ENCODE data around the gene ACTR6. TPM values are rescaled to one million over a fixed set of nuclear protein-coding genes. Genes with fewer than 3 reads are reported as not detected.

ACTR6 gene
- total and polyA plus RNA-seq, 9 of the 15 experiments (the other 6 are each of a cell fraction or from before 2014, with no cell fraction given): 26.1 to 109 (median 70.9) TPM

DNA sequence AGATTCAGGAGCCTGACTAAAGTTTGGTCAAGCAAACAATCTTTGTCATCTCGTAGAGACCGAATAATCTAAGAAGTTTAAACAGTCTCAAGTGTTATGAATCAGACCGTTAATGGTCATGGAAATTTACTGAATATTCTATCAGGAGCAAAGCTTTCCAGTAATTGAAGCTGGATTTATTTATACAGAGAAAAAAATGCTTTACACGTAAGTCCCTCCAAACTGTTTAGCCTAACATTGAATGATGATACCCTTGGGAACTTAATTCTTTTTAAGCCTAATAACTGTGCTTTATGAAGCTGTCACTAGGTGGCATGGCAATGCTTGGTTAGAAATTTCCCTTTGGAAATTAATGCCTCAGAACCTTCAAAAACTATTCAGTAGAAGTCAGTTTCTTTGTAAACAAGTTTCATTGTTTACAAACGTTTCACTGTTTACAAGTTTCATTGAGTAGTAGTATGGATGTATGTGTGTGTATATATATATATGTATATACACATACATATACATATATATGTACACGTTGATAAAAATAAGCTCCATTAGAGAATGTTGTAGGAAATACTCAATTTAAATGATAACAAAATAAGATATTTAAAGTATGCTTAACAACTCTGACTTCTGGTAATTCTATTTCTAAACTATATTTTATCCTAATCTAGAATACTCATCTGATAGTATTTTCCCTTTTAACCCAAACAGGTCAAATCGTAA lies 34.1 kb downstream of the ACTR6 start (continued):
- TF ChIP-seq RAD21 (CRISPR knock-in tag; conservative IDR thresholded peaks at IDR 0.05 in 1 of 2, IDR thresholded peaks at IDR 0.05 in 1 of 2) (peak; percentile 76 to 87), POLR2H (tag; IDR thresholded peaks at IDR 0.05; ENCODE audit: low read depth) (no peak), MTA3 (IDR thresholded peaks at IDR 0.05; ENCODE audit: borderline replicate concordance) (no peak), CXXC5 (CRISPR knock-in tag; IDR thresholded peaks at IDR 0.05) (no peak), GTF2F1 (IDR thresholded peaks at IDR 0.05; ENCODE audit: low read depth, low read length) (no peak), MAZ (CRISPR knock-in tag; conservative IDR thresholded peaks at IDR 0.05 in 1 of 2, IDR thresholded peaks at IDR 0.05 in 1 of 2) (no peak), PCBP1 (IDR thresholded peaks at IDR 0.05; ENCODE audit: low read depth, low read length, poor library complexity, severe bottlenecking) (no peak), NR4A1 (CRISPR knock-in tag; IDR thresholded peaks at IDR 0.05) (no peak), NR4A1 (tag; IDR thresholded peaks at IDR 0.05) (no peak), ZNF175 (CRISPR knock-in tag; IDR thresholded peaks at IDR 0.05; ENCODE audit: low read depth) (no peak), ETS2 (tag; IDR thresholded peaks at IDR 0.05; ENCODE audit: borderline replicate concordance, poor library complexity, severe bottlenecking) (no peak), HNRNPK (IDR thresholded peaks at IDR 0.05; ENCODE audit: low read depth, low read length, poor library complexity, severe bottlenecking) (no peak)
- TF ChIP-seq, protein P1, sequence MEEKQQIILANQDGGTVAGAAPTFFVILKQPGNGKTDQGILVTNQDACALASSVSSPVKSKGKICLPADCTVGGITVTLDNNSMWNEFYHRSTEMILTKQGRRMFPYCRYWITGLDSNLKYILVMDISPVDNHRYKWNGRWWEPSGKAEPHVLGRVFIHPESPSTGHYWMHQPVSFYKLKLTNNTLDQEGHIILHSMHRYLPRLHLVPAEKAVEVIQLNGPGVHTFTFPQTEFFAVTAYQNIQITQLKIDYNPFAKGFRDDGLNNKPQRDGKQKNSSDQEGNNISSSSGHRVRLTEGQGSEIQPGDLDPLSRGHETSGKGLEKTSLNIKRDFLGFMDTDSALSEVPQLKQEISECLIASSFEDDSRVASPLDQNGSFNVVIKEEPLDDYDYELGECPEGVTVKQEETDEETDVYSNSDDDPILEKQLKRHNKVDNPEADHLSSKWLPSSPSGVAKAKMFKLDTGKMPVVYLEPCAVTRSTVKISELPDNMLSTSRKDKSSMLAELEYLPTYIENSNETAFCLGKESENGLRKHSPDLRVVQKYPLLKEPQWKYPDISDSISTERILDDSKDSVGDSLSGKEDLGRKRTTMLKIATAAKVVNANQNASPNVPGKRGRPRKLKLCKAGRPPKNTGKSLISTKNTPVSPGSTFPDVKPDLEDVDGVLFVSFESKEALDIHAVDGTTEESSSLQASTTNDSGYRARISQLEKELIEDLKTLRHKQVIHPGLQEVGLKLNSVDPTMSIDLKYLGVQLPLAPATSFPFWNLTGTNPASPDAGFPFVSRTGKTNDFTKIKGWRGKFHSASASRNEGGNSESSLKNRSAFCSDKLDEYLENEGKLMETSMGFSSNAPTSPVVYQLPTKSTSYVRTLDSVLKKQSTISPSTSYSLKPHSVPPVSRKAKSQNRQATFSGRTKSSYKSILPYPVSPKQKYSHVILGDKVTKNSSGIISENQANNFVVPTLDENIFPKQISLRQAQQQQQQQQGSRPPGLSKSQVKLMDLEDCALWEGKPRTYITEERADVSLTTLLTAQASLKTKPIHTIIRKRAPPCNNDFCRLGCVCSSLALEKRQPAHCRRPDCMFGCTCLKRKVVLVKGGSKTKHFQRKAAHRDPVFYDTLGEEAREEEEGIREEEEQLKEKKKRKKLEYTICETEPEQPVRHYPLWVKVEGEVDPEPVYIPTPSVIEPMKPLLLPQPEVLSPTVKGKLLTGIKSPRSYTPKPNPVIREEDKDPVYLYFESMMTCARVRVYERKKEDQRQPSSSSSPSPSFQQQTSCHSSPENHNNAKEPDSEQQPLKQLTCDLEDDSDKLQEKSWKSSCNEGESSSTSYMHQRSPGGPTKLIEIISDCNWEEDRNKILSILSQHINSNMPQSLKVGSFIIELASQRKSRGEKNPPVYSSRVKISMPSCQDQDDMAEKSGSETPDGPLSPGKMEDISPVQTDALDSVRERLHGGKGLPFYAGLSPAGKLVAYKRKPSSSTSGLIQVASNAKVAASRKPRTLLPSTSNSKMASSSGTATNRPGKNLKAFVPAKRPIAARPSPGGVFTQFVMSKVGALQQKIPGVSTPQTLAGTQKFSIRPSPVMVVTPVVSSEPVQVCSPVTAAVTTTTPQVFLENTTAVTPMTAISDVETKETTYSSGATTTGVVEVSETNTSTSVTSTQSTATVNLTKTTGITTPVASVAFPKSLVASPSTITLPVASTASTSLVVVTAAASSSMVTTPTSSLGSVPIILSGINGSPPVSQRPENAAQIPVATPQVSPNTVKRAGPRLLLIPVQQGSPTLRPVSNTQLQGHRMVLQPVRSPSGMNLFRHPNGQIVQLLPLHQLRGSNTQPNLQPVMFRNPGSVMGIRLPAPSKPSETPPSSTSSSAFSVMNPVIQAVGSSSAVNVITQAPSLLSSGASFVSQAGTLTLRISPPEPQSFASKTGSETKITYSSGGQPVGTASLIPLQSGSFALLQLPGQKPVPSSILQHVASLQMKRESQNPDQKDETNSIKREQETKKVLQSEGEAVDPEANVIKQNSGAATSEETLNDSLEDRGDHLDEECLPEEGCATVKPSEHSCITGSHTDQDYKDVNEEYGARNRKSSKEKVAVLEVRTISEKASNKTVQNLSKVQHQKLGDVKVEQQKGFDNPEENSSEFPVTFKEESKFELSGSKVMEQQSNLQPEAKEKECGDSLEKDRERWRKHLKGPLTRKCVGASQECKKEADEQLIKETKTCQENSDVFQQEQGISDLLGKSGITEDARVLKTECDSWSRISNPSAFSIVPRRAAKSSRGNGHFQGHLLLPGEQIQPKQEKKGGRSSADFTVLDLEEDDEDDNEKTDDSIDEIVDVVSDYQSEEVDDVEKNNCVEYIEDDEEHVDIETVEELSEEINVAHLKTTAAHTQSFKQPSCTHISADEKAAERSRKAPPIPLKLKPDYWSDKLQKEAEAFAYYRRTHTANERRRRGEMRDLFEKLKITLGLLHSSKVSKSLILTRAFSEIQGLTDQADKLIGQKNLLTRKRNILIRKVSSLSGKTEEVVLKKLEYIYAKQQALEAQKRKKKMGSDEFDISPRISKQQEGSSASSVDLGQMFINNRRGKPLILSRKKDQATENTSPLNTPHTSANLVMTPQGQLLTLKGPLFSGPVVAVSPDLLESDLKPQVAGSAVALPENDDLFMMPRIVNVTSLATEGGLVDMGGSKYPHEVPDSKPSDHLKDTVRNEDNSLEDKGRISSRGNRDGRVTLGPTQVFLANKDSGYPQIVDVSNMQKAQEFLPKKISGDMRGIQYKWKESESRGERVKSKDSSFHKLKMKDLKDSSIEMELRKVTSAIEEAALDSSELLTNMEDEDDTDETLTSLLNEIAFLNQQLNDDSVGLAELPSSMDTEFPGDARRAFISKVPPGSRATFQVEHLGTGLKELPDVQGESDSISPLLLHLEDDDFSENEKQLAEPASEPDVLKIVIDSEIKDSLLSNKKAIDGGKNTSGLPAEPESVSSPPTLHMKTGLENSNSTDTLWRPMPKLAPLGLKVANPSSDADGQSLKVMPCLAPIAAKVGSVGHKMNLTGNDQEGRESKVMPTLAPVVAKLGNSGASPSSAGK (IDR thresholded peaks at IDR 0.05): no peak
- TF ChIP-seq, protein P2, sequence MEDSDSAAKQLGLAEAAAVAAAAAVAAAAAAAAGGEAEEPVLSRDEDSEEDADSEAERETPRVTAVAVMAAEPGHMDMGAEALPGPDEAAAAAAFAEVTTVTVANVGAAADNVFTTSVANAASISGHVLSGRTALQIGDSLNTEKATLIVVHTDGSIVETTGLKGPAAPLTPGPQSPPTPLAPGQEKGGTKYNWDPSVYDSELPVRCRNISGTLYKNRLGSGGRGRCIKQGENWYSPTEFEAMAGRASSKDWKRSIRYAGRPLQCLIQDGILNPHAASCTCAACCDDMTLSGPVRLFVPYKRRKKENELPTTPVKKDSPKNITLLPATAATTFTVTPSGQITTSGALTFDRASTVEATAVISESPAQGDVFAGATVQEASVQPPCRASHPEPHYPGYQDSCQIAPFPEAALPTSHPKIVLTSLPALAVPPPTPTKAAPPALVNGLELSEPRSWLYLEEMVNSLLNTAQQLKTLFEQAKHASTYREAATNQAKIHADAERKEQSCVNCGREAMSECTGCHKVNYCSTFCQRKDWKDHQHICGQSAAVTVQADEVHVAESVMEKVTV (CRISPR knock-in tag; IDR thresholded peaks at IDR 0.05): peak; percentile 63

Data from K562 (cell line).